ENCODE results near the gene ATP6V1D. TPM values are rescaled to one million over a fixed set of nuclear protein-coding genes. Genes with fewer than 3 reads are reported as not detected.

The ATP6V1D gene
- total and polyA plus RNA-seq, 2 experiments from 2014 or later: 61.5 to 105 TPM

DNA sequence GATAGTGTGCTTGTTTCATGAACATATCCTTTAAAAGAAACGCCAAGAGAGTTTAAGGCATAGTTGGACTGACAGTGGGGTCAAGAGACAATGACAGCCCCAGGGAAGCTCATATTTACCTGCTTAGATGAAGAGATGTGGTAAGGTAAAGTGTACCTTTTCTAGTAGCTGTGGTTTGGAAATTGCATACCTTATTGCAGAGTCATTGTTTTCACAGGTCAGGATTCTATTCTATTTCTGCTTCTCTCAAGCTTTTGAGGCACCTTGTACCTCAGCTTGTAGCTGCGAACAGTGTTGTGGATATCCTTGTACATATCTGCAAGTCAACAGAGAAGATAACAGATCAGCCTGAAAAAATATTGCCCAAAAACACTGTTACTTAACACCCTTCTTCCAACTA, 47.7 kb downstream of the ATP6V1D start:
- Mint-ChIP-seq H3K4me1 (no peaks in the 10 kb centered on the region), H3K36me3 (ENCODE audit: low read depth) (no peaks in the 10 kb centered on the region), H3K4me3 (no peak overlapping the region), H3K27me3 (ENCODE audit: insufficient read depth, low read depth, poor library complexity) (peaks cover 3% of the 10 kb centered on the region), H3K27ac (no peak overlapping the region), H3K9me3 (no peaks in the 10 kb centered on the region)
- TF ChIP-seq JUNB (IDR thresholded peaks at IDR 0.05; ENCODE audit: unreplicated experiment): no peak
- TF ChIP-seq, protein P1, sequence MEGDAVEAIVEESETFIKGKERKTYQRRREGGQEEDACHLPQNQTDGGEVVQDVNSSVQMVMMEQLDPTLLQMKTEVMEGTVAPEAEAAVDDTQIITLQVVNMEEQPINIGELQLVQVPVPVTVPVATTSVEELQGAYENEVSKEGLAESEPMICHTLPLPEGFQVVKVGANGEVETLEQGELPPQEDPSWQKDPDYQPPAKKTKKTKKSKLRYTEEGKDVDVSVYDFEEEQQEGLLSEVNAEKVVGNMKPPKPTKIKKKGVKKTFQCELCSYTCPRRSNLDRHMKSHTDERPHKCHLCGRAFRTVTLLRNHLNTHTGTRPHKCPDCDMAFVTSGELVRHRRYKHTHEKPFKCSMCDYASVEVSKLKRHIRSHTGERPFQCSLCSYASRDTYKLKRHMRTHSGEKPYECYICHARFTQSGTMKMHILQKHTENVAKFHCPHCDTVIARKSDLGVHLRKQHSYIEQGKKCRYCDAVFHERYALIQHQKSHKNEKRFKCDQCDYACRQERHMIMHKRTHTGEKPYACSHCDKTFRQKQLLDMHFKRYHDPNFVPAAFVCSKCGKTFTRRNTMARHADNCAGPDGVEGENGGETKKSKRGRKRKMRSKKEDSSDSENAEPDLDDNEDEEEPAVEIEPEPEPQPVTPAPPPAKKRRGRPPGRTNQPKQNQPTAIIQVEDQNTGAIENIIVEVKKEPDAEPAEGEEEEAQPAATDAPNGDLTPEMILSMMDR (conservative IDR thresholded peaks at IDR 0.05; ENCODE audit: low read depth in 2 of 2): no peak
- no peak for TF ChIP-seq ETS1 (IDR thresholded peaks at IDR 0.05)
- TF ChIP-seq, protein P2, sequence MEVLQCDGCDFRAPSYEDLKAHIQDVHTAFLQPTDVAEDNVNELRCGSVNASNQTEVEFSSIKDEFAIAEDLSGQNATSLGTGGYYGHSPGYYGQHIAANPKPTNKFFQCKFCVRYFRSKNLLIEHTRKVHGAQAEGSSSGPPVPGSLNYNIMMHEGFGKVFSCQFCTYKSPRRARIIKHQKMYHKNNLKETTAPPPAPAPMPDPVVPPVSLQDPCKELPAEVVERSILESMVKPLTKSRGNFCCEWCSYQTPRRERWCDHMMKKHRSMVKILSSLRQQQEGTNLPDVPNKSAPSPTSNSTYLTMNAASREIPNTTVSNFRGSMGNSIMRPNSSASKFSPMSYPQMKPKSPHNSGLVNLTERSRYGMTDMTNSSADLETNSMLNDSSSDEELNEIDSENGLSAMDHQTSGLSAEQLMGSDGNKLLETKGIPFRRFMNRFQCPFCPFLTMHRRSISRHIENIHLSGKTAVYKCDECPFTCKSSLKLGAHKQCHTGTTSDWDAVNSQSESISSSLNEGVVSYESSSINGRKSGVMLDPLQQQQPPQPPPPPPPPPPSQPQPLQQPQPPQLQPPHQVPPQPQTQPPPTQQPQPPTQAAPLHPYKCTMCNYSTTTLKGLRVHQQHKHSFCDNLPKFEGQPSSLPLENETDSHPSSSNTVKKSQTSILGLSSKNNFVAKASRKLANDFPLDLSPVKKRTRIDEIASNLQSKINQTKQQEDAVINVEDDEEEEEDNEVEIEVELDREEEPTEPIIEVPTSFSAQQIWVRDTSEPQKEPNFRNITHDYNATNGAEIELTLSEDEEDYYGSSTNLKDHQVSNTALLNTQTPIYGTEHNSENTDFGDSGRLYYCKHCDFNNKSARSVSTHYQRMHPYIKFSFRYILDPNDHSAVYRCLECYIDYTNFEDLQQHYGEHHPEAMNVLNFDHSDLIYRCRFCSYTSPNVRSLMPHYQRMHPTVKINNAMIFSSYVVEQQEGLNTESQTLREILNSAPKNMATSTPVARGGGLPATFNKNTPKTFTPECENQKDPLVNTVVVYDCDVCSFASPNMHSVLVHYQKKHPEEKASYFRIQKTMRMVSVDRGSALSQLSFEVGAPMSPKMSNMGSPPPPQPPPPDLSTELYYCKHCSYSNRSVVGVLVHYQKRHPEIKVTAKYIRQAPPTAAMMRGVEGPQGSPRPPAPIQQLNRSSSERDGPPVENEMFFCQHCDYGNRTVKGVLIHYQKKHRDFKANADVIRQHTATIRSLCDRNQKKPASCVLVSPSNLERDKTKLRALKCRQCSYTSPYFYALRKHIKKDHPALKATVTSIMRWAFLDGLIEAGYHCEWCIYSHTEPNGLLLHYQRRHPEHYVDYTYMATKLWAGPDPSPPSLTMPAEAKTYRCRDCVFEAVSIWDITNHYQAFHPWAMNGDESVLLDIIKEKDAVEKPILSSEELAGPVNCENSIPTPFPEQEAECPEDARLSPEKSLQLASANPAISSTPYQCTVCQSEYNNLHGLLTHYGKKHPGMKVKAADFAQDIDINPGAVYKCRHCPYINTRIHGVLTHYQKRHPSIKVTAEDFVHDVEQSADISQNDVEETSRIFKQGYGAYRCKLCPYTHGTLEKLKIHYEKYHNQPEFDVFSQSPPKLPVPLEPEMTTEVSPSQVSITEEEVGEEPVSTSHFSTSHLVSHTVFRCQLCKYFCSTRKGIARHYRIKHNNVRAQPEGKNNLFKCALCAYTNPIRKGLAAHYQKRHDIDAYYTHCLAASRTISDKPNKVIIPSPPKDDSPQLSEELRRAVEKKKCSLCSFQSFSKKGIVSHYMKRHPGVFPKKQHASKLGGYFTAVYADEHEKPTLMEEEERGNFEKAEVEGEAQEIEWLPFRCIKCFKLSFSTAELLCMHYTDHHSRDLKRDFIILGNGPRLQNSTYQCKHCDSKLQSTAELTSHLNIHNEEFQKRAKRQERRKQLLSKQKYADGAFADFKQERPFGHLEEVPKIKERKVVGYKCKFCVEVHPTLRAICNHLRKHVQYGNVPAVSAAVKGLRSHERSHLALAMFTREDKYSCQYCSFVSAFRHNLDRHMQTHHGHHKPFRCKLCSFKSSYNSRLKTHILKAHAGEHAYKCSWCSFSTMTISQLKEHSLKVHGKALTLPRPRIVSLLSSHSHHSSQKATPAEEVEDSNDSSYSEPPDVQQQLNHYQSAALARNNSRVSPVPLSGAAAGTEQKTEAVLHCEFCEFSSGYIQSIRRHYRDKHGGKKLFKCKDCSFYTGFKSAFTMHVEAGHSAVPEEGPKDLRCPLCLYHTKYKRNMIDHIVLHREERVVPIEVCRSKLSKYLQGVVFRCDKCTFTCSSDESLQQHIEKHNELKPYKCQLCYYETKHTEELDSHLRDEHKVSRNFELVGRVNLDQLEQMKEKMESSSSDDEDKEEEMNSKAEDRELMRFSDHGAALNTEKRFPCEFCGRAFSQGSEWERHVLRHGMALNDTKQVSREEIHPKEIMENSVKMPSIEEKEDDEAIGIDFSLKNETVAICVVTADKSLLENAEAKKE (CRISPR knock-in tag; IDR thresholded peaks at IDR 0.05): no peak
- TF ChIP-seq POLR2AphosphoS5 (IDR thresholded peaks at IDR 0.05; ENCODE audit: low read depth): no peak
- no peak for TF ChIP-seq EZH2phosphoT487 (IDR thresholded peaks at IDR 0.05; ENCODE audit: unreplicated experiment)
- H3K27ac ChIP-seq (ENCODE audit: low read depth): no peak overlapping the region
- ATAC-seq: no peak
- no peak overlapping the region for H2AFZ ChIP-seq
- no peaks in the 10 kb centered on the region for H3K79me2 ChIP-seq (replicated peaks; ENCODE audit: insufficient read depth)
- no peaks in the 10 kb centered on the region for H3K9me2 ChIP-seq (ENCODE audit: insufficient read depth)
- H3K4me1 ChIP-seq (ENCODE audit: insufficient read depth): no peaks in the 10 kb centered on the region
- no peaks in the 10 kb centered on the region for H4K20me1 ChIP-seq (replicated peaks; ENCODE audit: insufficient read depth)
- H3F3A ChIP-seq (replicated peaks; ENCODE audit: low read depth): no peaks in the 10 kb centered on the region
- no peak overlapping the region for H3K4me3 ChIP-seq
- no peaks in the 10 kb centered on the region for H3K36me3 ChIP-seq (ENCODE audit: insufficient read depth)
- no peak for DNase-seq (ENCODE audit: low spot score)
- H3K27me3 ChIP-seq (ENCODE audit: insufficient read depth): no peaks in the 10 kb centered on the region
- no peak overlapping the region for H3K4me2 ChIP-seq

Small RNA genes within 50 kb of the gene (small RNA-seq; reads per million reads assigned to genes)
- not detected for gene RF00019 (ENCODE audit: low replicate concordance)

Other genes with a start within 250 kb of the ATP6V1D start
- not detected in 2 replicates for gene GARIN2, start 170.4 kb downstream of the ATP6V1D start, total RNA-seq (2014; rRNA removed; shearing (Covaris generic))
- gene GARIN2, start 170.4 kb downstream of the ATP6V1D start, polyA plus RNA-seq (2016; fragmentation: Nextera tagmentation; extraction: Ambion mirVana): 0.28 and 0.44 TPM in 2 replicates
- gene PALS1, start 118.4 kb downstream of the ATP6V1D start, total RNA-seq (2014; rRNA removed; shearing (Covaris generic)): 22.0 and 26.7 TPM in 2 replicates
- 9.0 and 9.1 TPM in 2 replicates for gene PALS1, start 118.4 kb downstream of the ATP6V1D start, polyA plus RNA-seq (2016; fragmentation: Nextera tagmentation; extraction: Ambion mirVana)
- gene EIF2S1, start 524 bp upstream of the ATP6V1D start, total RNA-seq (2014; rRNA removed; shearing (Covaris generic)): 123 and 170 TPM in 2 replicates
- 63.7 and 121 TPM in 2 replicates for gene EIF2S1, start 524 bp upstream of the ATP6V1D start, polyA plus RNA-seq (2016; fragmentation: Nextera tagmentation; extraction: Ambion mirVana)
- gene PLEK2, start 52.4 kb upstream of the ATP6V1D start, total RNA-seq (2014; rRNA removed; shearing (Covaris generic)): 1.0 TPM in 1 of 2 replicates, not detected in the other
- gene PLEK2, start 52.4 kb upstream of the ATP6V1D start, polyA plus RNA-seq (2016; fragmentation: Nextera tagmentation; extraction: Ambion mirVana): 0.61 and 2.2 TPM in 2 replicates
- 1.6 and 2.4 TPM in 2 replicates for gene TMEM229B, start 128.9 kb upstream of the ATP6V1D start, total RNA-seq (2014; rRNA removed; shearing (Covaris generic))
- gene TMEM229B, start 128.9 kb upstream of the ATP6V1D start, polyA plus RNA-seq (2016; fragmentation: Nextera tagmentation; extraction: Ambion mirVana): 0.42 TPM in 1 of 2 replicates, not detected in the other
- gene PLEKHH1, start 173.5 kb upstream of the ATP6V1D start, total RNA-seq (2014; rRNA removed; shearing (Covaris generic)): 30.6 and 33.9 TPM in 2 replicates
- 14.7 and 15.4 TPM in 2 replicates for gene PLEKHH1, start 173.5 kb upstream of the ATP6V1D start, polyA plus RNA-seq (2016; fragmentation: Nextera tagmentation; extraction: Ambion mirVana)
- gene PIGH, start 240.5 kb upstream of the ATP6V1D start, total RNA-seq (2014; rRNA removed; shearing (Covaris generic)): 6.1 and 8.7 TPM in 2 replicates
- 8.2 and 9.3 TPM in 2 replicates for gene PIGH, start 240.5 kb upstream of the ATP6V1D start, polyA plus RNA-seq (2016; fragmentation: Nextera tagmentation; extraction: Ambion mirVana)

All from GM23338 (cell line).